Measurements from ENCODE around the gene CAP2. TPM values are rescaled to one million over a fixed set of nuclear protein-coding genes. Genes with fewer than 3 reads are reported as not detected.

The CAP2 gene
- total RNA-seq, 4 donors from 2014 or later = 1.5 to 11.5 (median 4.6) TPM

DNA sequence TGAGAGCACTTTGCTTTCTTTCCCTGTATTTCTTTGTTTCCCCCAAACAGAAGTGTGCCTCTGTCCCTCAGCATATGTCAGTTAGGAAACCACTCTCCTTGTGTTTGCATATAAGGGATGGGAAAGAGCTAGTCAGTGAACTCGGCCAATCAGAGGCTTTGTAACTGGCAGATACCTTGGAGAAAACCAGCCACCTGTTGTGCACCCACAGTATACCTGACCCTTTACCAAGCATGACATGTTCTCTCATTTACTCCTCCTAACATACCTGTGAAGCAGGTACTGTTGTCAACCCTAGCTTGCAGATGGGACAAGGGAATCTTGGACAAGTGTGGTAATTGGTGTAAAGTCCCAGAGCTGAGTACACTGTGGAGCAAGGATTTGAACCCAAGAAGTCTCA is 110.6 kb downstream of the CAP2 start:
- TF ChIP-seq, protein P1, sequence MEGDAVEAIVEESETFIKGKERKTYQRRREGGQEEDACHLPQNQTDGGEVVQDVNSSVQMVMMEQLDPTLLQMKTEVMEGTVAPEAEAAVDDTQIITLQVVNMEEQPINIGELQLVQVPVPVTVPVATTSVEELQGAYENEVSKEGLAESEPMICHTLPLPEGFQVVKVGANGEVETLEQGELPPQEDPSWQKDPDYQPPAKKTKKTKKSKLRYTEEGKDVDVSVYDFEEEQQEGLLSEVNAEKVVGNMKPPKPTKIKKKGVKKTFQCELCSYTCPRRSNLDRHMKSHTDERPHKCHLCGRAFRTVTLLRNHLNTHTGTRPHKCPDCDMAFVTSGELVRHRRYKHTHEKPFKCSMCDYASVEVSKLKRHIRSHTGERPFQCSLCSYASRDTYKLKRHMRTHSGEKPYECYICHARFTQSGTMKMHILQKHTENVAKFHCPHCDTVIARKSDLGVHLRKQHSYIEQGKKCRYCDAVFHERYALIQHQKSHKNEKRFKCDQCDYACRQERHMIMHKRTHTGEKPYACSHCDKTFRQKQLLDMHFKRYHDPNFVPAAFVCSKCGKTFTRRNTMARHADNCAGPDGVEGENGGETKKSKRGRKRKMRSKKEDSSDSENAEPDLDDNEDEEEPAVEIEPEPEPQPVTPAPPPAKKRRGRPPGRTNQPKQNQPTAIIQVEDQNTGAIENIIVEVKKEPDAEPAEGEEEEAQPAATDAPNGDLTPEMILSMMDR (IDR thresholded peaks at IDR 0.05; ENCODE audit: low read depth) = no peak

DNA sequence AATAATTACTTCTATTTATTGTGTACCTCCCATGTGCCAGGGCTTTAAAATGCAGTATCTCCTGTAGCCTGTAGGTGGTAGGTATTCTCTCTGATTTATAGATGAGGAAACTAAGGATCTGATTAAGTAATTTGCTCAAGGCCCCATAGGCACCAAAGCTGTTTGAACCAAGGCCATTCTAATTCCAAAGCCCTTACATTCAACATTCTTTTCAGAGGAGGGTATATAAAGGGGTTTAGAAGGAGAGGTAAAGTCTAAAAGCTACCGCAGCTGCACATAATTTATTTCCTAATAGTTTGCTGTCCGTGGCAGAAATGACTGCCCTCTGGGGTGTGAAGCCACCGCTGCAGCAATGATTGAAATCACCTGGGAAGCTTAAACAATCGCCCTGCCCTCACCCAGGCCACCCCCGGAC is 111.7 kb downstream of the CAP2 start:
- TF ChIP-seq, protein P1 (IDR thresholded peaks at IDR 0.05; ENCODE audit: low read depth) = no peak

DNA sequence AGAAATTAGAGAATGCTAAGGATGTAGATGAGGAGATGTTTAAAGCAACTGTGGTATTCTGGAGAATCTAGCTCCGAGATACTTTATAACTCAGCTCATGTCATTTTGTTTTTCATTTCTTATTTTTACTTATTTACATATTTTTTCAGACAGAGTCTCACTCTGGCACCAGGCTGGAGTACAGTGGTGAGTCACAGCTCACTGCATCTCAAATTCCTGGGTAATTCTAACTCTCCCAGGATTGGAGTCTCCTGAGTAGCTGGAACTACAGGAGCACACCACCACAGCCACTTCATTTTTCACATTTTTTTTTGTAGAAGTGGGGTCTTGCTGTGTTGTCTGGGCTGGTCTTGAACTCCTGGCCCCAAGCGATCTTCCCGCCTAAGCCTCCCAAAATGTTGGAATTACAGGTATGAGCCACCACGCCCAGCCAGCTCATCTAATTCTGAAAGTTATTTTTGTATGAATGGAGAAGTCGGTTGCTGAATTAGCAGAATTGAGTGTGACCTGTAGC is 112.4 kb downstream of the CAP2 start:
- TF ChIP-seq, protein P1 (IDR thresholded peaks at IDR 0.05; ENCODE audit: low read depth) = no peak

DNA sequence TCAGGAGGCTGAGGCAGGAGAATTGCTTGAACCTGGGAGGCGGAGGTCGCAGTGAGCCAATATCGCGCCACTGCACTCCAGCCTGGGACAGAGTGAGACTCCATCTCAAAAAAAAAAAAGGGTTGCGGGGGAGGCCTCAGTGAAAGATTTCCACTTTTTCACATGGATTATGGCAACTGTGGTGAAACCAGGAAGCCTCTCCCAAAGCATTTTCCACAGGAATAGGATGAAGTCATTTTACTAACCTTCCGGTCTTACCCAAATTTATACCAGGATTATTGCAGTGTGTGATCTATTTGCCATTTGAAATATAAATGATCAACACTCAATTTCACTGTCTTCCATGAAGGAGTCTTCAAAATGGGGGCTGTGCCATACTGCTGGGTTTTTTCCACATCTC is 113.1 kb downstream of the CAP2 start:
- TF ChIP-seq, protein P1 (IDR thresholded peaks at IDR 0.05; ENCODE audit: low read depth) = no peak

DNA sequence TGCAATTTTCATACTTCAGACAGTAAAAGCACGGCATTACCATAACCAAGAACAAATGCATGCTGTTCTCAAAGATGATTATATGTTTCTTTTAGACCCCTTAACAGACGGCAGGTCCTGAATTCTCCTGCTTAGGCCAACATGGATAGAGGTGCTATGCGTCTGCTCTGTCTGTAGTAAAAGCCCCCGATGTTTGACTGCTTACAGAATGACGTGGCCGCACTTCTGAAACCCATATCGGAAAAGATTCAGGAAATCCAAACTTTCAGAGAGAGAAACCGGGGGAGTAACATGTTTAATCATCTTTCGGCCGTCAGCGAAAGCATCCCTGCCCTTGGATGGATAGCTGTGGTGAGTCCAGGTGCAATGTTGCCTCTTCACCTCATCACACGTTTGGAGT is 113.6 kb downstream of the CAP2 start:
- TF ChIP-seq, protein P1 (IDR thresholded peaks at IDR 0.05; ENCODE audit: low read depth) = no peak

DNA sequence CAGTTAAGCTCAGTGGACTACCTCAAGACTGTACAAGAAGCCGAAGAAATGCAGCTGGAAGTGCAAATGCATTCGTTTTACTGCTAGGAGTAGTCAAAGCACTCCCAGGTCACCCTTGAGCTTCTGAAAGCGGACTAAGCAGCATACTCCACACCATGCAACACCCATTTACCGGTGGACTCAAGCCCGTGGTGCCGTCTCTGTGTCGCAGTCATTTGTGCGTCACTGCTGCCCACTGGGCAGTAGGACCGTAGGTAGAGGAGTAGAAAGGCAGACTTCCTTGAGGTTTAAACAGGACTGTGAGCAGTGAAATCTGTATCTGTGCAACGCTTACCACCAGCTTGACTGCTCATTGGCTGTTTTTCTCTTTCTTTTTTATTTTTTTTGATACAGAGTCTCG is 117.7 kb downstream of the CAP2 start:
- TF ChIP-seq, protein P1 (IDR thresholded peaks at IDR 0.05; ENCODE audit: low read depth) = no peak

DNA sequence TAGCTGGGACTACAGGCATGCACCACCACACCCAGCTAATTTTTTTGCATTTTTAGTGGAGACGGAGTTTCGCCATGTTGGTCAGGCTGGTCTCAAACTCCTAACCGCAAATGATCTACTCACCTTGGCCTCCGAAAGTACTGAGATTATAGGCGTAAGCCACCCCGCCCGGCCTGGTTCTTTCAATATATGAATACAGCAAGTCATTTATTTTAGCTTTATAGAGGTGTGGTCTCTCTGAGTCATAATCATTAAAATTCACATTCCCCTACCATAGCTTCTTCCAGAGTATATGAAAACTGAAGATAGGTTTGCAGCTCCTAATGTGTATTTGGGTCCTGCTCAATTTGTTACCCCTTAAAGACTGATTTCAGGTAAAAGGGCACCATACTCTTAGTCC is 118.2 kb downstream of the CAP2 start:
- TF ChIP-seq, protein P1 (IDR thresholded peaks at IDR 0.05; ENCODE audit: low read depth) = no peak

All from subcutaneous adipose tissue (tissue), 4 donors.